Fibroblast of mammary gland (primary cell): Measurements from ENCODE around the gene FAM222A.

ENCODE experiments used
- DNase-seq: peaks from one replicate; pipeline ENCODE4 v3.0.0-alpha.2; 2010; ENCODE audit warnings: low read depth
- H3K4me3 ChIP-seq: 2 replicates; pipeline ENCODE4 v1.5.1; 2011; ENCODE audit warnings: low read depth, mild to moderate bottlenecking, low read length, moderate library complexity; ENCODE audit not compliant: control insufficient read depth
- CTCF ChIP-seq: conservative IDR thresholded peaks from 2 replicates; pipeline ENCODE4 v1.5.1; 2011; ENCODE audit warnings: low read depth, low read length, inconsistent platforms; ENCODE audit not compliant: control insufficient read depth, insufficient read depth

FAM222A gene

DNA sequence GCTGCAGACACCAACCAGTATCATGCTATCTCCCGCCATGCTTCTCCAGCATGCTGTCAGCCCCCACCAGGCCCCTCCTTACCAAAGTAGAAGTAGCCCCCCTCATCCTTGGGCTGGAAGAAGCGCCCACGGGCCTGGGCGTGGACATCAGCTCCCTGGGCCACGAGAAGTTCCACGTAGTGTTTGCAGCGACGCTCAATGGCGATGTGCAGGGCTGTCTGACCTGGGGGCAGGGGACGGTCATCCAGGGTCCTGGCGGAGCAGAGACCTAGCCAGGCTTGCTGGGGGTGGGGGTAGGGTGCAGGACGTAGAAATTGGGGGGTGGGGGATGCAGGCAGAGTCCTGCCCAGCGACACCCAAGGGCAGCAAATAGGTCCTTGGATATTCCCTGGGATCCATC is 86.9 kb downstream of the FAM222A start:
- TF ChIP-seq CTCF: no peak
- DNase-seq: no peak

DNA sequence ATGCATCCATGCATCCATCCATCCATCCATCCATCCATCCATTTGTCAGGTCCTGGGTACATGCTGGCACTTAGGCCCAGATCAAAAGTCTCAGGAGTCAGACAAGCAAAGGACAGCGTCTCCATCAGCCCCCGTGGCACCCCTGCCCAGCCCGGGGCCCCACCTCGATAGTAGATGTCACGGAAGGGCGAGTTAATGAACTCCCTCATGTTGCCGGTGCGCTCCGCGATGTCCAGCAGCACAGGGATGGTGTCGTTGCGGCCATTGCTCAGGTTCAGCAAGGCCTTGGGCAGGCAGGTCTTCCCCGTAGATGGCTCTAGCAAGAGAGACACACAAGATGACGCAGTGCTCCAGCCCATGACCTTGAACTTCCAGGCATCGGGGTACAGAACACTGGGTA is 89.2 kb downstream of the FAM222A start:
- no peak for TF ChIP-seq CTCF
- H3K4me3 ChIP-seq: no peak overlapping the region
- DNase-seq: no peak

More for the DNA sequence above, 86.9 kb downstream of the FAM222A start:
- H3K4me3 ChIP-seq: no peak overlapping the region

DNA sequence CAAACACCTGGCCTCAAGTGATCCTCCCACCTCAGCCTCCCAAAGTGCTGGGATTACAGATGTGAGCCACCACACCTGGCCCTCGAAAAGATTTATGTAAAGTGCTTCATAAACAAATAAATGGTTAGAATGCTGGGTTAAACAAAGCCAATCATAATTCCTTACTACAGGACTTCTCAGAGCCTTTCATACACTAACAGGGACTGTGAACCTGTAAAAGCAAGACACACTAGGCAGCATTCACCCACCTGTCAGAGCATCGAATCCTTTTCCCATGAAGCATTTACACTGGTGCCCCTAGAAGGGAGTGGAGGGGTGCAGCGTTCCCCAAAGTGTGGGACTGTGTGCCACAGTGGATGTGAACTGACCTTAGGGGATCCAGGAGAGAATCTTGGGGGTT is 90.1 kb downstream of the FAM222A start:
- no peak overlapping the region for H3K4me3 ChIP-seq
- no peak for TF ChIP-seq CTCF
- DNase-seq: no peak

GRCh38 chr12:109804820-109805761 is 91.5 kb downstream of the FAM222A start:
- DNase-seq: peak; percentile 47
- no peak overlapping the region for H3K4me3 ChIP-seq
- peak; percentile 97 for TF ChIP-seq CTCF

DNA sequence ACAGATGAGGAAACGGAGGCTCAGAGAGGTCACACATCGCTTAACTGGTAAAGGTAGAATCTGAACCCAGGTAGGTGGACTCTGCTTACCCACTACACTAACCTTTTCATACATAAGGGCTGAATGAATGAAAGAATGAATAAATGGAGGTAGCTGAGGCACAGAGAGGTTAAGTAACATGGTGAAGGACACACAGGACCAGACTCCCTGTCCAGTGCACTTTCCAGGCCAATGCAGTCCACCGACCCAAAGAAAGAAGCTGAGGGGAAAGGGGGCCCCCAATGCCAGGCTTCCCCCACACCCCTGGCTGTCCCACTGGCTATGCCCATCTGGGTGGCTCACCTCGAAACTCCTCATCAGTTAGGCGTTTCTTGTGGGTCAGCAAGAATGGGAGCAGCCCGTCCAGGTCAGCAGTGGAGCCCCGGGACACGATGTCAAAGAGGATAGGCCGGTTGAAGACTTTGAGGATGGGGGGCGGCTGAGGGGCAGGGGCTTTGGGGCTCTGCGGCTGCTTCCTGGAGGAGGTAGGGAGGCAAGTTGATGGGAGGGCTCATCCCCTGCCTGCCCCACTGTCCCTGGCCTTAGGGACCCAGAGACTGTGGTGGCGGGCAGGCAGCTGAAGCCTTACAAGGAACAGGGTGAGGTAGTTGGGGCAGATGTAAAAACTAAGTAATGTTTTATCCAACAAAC is 94.5 kb downstream of the FAM222A start:
- TF ChIP-seq CTCF: no peak

GRCh38 chr12:109808876-109809646 is 95.4 kb downstream of the FAM222A start:
- no peak for DNase-seq
- no peak overlapping the region for H3K4me3 ChIP-seq
- no peak for TF ChIP-seq CTCF

More for the DNA sequence above, 94.5 kb downstream of the FAM222A start:
- DNase-seq: no peak
- no peak overlapping the region for H3K4me3 ChIP-seq
